Neutrophil (primary cell): ENCODE measurements around the gene NPEPL1.
"Not testable (repeated sequence)": the region's sequence is repeated elsewhere in the genome, so short reads cannot be mapped to it uniquely, and the experiment has no call there.

Experiments
- H3K27ac ChIP-seq: fragments of 200-600 bp; sonication (generic); 2 replicates; pipeline ENCODE4 v1.5.1; 2016; ENCODE audit warnings: mild to moderate bottlenecking, moderate library complexity
- H3K27me3 ChIP-seq: fragments of 200-600 bp; sonication (generic); 2 replicates; pipeline ENCODE4 v1.6.0; 2016; ENCODE audit warnings: mild to moderate bottlenecking
- H3K36me3 ChIP-seq: fragments of 200-600 bp; sonication (generic); 2 replicates; pipeline ENCODE4 v1.5.1; 2017
- H3K4me1 ChIP-seq, 2 experiments: fragments of 200-600 bp in 1 of 2; sonication (generic) in 1 of 2; 1 replicate in 1 of 2; 2 replicates in 1 of 2; pipeline versions ENCODE4 v1.5.1 to v1.6.1; 2013 to 2016; ENCODE audit warnings: low read depth in 1 of 2, low read length in 1 of 2, mild to moderate bottlenecking in 1 of 2, moderate library complexity in 1 of 2; ENCODE audit not compliant: control insufficient read depth in 1 of 2, insufficient read depth in 1 of 2
- H3K4me3 ChIP-seq, 2 experiments: fragments of 200-600 bp in 1 of 2; sonication (generic) in 1 of 2; 1 replicate in 1 of 2; 2 replicates in 1 of 2; pipeline ENCODE4 v1.5.1; 2013 to 2016; ENCODE audit warnings: low read depth in 1 of 2, low read length in 1 of 2, mild to moderate bottlenecking in 1 of 2, moderate library complexity in 1 of 2
- H3K9me3 ChIP-seq: fragments of 200-600 bp; sonication (generic); 2 replicates; pipeline ENCODE4 v1.5.1; 2016
- CTCF ChIP-seq: fragments of 200-600 bp; sonication (generic); IDR thresholded peaks from 2 replicates; pipeline ENCODE4 v1.5.1; 2016; ENCODE audit warnings: antibody characterized with exemption

Gene NPEPL1

GRCh38 chr20:58755766-58756449, 63.3 kb downstream of the NPEPL1 start:
- H3K27me3 ChIP-seq, result peaks cover 18% of the 10 kb centered on the region
- H3K27ac ChIP-seq, result no peak overlapping the region
- H3K4me3 ChIP-seq, result no peak overlapping the region
- H3K36me3 ChIP-seq, result no peaks in the 10 kb centered on the region
- H3K9me3 ChIP-seq, result no peaks in the 10 kb centered on the region
- no peak for TF ChIP-seq CTCF
- no peaks in the 10 kb centered on the region for H3K4me1 ChIP-seq

GRCh38 chr20:58756450-58756775, 63.8 kb downstream of the NPEPL1 start:
- no peaks in the 10 kb centered on the region for H3K4me1 ChIP-seq
- no peak for TF ChIP-seq CTCF

GRCh38 chr20:58757647-58758046, 65.0 kb downstream of the NPEPL1 start:
- not testable (repeated sequence) for H3K9me3 ChIP-seq, H3K4me3 ChIP-seq, H3K36me3 ChIP-seq, H3K4me1 ChIP-seq, H3K27ac ChIP-seq
- peaks cover 18% of the 10 kb centered on the region for H3K27me3 ChIP-seq

More at GRCh38 chr20:58756450-58756775, 63.8 kb downstream of the NPEPL1 start:
- Histone ChIP-seq H3K27ac (no peak overlapping the region), H3K27me3 (peaks cover 18% of the 10 kb centered on the region), H3K9me3 (no peaks in the 10 kb centered on the region), H3K4me3 (no peak overlapping the region), H3K36me3 (no peaks in the 10 kb centered on the region)

- Histone ChIP-seq H3K27me3 (peaks cover 10% of the 10 kb centered on the region), H3K27ac (no peak overlapping the region), H3K9me3 (no peaks in the 10 kb centered on the region), H3K36me3 (no peaks in the 10 kb centered on the region), H3K4me3 (no peak overlapping the region), H3K4me1 (no peaks in the 10 kb centered on the region)
- TF ChIP-seq CTCF, result no peak
Measured at GRCh38 chr20:58759947-58760346, 67.3 kb downstream of the NPEPL1 start.

- no peak for TF ChIP-seq CTCF
Measured at GRCh38 chr20:58760856-58761255, 68.3 kb downstream of the NPEPL1 start.

GRCh38 chr20:58762120-58762519, 69.5 kb downstream of the NPEPL1 start:
- no peak overlapping the region for H3K4me3 ChIP-seq
- H3K27me3 ChIP-seq, result peaks cover 12% of the 10 kb centered on the region
- no peaks in the 10 kb centered on the region for H3K36me3 ChIP-seq
- H3K27ac ChIP-seq, result no peak overlapping the region
- H3K4me1 ChIP-seq, result no peaks in the 10 kb centered on the region
- no peaks in the 10 kb centered on the region for H3K9me3 ChIP-seq
- no peak for TF ChIP-seq CTCF

More at GRCh38 chr20:58760856-58761255, 68.3 kb downstream of the NPEPL1 start:
- Histone ChIP-seq H3K4me3 (no peak overlapping the region), H3K27me3 (peaks cover 15% of the 10 kb centered on the region), H3K36me3 (no peaks in the 10 kb centered on the region), H3K4me1 (no peaks in the 10 kb centered on the region), H3K9me3 (no peaks in the 10 kb centered on the region), H3K27ac (no peak overlapping the region)
